Heart left ventricle (tissue), 16 donors: Measurements from ENCODE around the gene SERPINC1. TPM values are rescaled to one million over a fixed set of nuclear protein-coding genes. Genes with fewer than 3 reads are reported as not detected.

ENCODE experiments used
- ATAC-seq, 4 donors: fragments of 200-7000 bp; cut with Tn5 transposase; one replicate each; pipeline ENCODE4 v1.9.1; 2020 to 2022; ENCODE audit warnings: moderate library complexity in 4 of 4, mild to moderate bottlenecking in 3 of 4, moderate number of reproducible peaks in 1 of 4
- DNase-seq, 5 donors: peaks; one replicate each; pipeline ENCODE4 v3.0.0-alpha.2; 2020
- H3K27ac ChIP-seq, 12 donors: fragments of 200-600 bp; sonication (generic) in 4 of 12; one replicate each; pipeline versions ENCODE4 v1.5.0 to v1.8.0; 2016 to 2022; ENCODE audit warnings: mild to moderate bottlenecking in 2 of 12
- H3K27me3 ChIP-seq, 9 donors: fragments of 200-600 bp; sonication (generic) in 2 of 9; one replicate each; pipeline versions ENCODE4 v1.5.1 to v1.8.0; 2016 to 2022; ENCODE audit warnings: mild to moderate bottlenecking in 3 of 9
- H3K36me3 ChIP-seq, 9 donors: fragments of 200-600 bp; sonication (generic) in 2 of 9; one replicate each; pipeline versions ENCODE4 v1.5.0 to v1.8.0; 2018 to 2022; ENCODE audit warnings: mild to moderate bottlenecking in 2 of 9
- H3K4me1 ChIP-seq, 12 donors: fragments of 200-600 bp; sonication (generic) in 4 of 12; one replicate each; pipeline versions ENCODE4 v1.5.0 to v1.8.0; 2016 to 2022; ENCODE audit warnings: mild to moderate bottlenecking in 3 of 12
- H3K4me3 ChIP-seq, 12 donors: fragments of 200-600 bp; sonication (generic) in 4 of 12; one replicate each; pipeline versions ENCODE4 v1.5.0 to v1.8.0; 2017 to 2022; ENCODE audit warnings: mild to moderate bottlenecking in 9 of 12, moderate library complexity in 4 of 12
- H3K9me3 ChIP-seq, 12 donors: fragments of 200-600 bp; sonication (generic) in 4 of 12; one replicate each; pipeline versions ENCODE4 v1.5.0 to v1.8.0; 2016 to 2022; ENCODE audit warnings: mild to moderate bottlenecking in 1 of 12
- CTCF ChIP-seq, 12 donors: fragments of 200-600 bp; sonication (generic) in 4 of 12; IDR thresholded peaks; one replicate each; pipeline versions ENCODE4 v1.5.0 to v1.8.0; 2018 to 2022; ENCODE audit warnings: antibody characterized with exemption in 12 of 12, mild to moderate bottlenecking in 5 of 12
- POLR2A ChIP-seq, 2 donors: fragments of 450-650 bp; IDR thresholded peaks; one replicate each; pipeline ENCODE4 v1.6.1; 2017; ENCODE audit warnings: antibody characterized with exemption in 2 of 2, mild to moderate bottlenecking in 2 of 2, moderate library complexity in 2 of 2
- WGBS, 4 donors: extraction: QIAGEN DNeasy Blood & Tissue Kit in 2 of 4; methylation state at CpG; one replicate each; pipeline versions ENCODE4 v1.1.5 to v1.1.7; 2013 to 2018; 5-methylcytosine and 5-hydroxymethylcytosine counted together
- intact Hi-C, 10 donors: fragments of 100-400 bp; cut with DNase I; formaldehyde crosslinking; loops; one replicate each; pipeline versions ENCODE4 v1.11.1 to v1.14.2; 2022
- polyA plus RNA-seq, 2 donors: library from polyadenylated mRNA; stranded (reverse); fragments of 200-250 nt; gene quantifications; one replicate each; pipeline ENCODE4 v1.2.3, GENCODE V29; 2013
- total RNA-seq, 9 donors: library from RNA; depleted of rRNA in 2 of 9; stranded (reverse); fragments of >200 nt in 2 of 9; fragmentation: NEBNext Ultra II Directional in 3 of 9; extraction: Animal tissue kit (Norgen Biotek cat#: 25700) in 3 of 9; gene quantifications; one replicate each; pipeline versions ENCODE4 v1.1.0 to v1.2.4, GENCODE V29; 2016 to 2023
- donor health status: ischemic (EF 13 %, LVEDD 7.1; RV severe dilation, severe dysfunction).
- donor health status: healthy with polysubstance abuse.
- donor health status: DM: no; HTN: yes; CAD: no.
- donor health status: DM: no; HTN: no; CAD: no.
- donor health status: ischemic (EF 25% LVEDD 6.9; RV normal size, moderate dysfunction).
- donor health status: ischemic (EF 25% LVEDD 5.7; RV mildly dilated, moderate dysfunction).
- donor health status: healthy.
- donor health status: DM: yes; HTN: yes; CAD: no.
- donor health status: ischemic (EF 35%, LVEDD 5.7; RV mildly dilated, moderate dysfunction).
- donor health status: nonischemic (EF 11% LVEDD 7.7; RV severe dilation, severe dysfunction).
- donor health status: DM: yes; HTN: yes; CAD: no.
- donor health status: PGD.
- donor health status: ischemic (EF 29% LVEDD 5.4; RV normal size, mild dysfunction).
- donor health status: nonischemic (EF 23%, LVEDD 6.1; RV moderate dilation, normal function).

The SERPINC1 gene
- total and polyA plus RNA-seq, 11 donors: 0.15 to 0.33 (median 0.30) TPM; not detected in 8

- H3K4me1 ChIP-seq: peaks cover 8 to 45% (median 36%) of the 10 kb centered on the region in 12 donors
- H3K27me3 ChIP-seq: no peaks in the 10 kb centered on the region
- peaks cover 2 to 62% (median 44%) of the 10 kb centered on the region in 9 donors for H3K36me3 ChIP-seq
- ATAC-seq (no peak), DNase-seq (no peak)
- peak overlapping the region in 4 of 12 donors; percentile 7 to 99 (median 56) for H3K27ac ChIP-seq
- no peak for TF ChIP-seq CTCF (IDR thresholded peaks at IDR 0.05)
- no peak for TF ChIP-seq POLR2A (IDR thresholded peaks at IDR 0.05)
- H3K4me3 ChIP-seq: no peak overlapping the region
- H3K9me3 ChIP-seq: no peaks in the 10 kb centered on the region
- intact Hi-C loops: loop anchor here in 2 of 10 donors (10.0 kb wide), 2 partner anchors 64 to 94 kb away; no protein-coding TSS in a partner anchor
- 64 to 80% (median 69%) methylated on average over 5 of the region's 5 CpGs for WGBS, 4 donors
Measured at GRCh38 chr1:173871091-173871490, 46.0 kb downstream of the SERPINC1 start.

- no peak for TF ChIP-seq POLR2A (IDR thresholded peaks at IDR 0.05)
- 73 to 82% (median 73%) methylated on average over 15 of the region's 15 CpGs for WGBS, 4 donors
- H3K36me3 ChIP-seq: peaks cover 2 to 62% (median 44%) of the 10 kb centered on the region in 9 donors
- H3K27me3 ChIP-seq: no peaks in the 10 kb centered on the region
- DNase-seq: no peak
- peak overlapping the region in 1 of 12 donors; percentile 90 for H3K4me3 ChIP-seq
- no peak for ATAC-seq
- H3K9me3 ChIP-seq: no peaks in the 10 kb centered on the region
- peak overlapping the region in 10 of 12 donors; percentile 8 to 99 (median 97) for H3K27ac ChIP-seq
- H3K4me1 ChIP-seq: peaks cover 8 to 51% (median 42%) of the 10 kb centered on the region in 12 donors
- intact Hi-C loops: loop anchor here in 2 of 10 donors (10.0 kb wide), 2 partner anchors 64 to 94 kb away; no protein-coding TSS in a partner anchor
Measured at GRCh38 chr1:173870252-173871075, 46.7 kb downstream of the SERPINC1 start.

- Histone ChIP-seq H3K4me1 (peaks cover 8 to 66% (median 48%) of the 10 kb centered on the region in 12 donors), H3K9me3 (no peaks in the 10 kb centered on the region), H3K36me3 (peaks cover 0 to 66% (median 47%) of the 10 kb centered on the region in 9 donors), H3K27me3 (no peaks in the 10 kb centered on the region), H3K4me3 (peak overlapping the region; percentile 47 to 95 (median 85)), H3K27ac (peak overlapping the region; percentile 94 to 99 (median 98))
- TF ChIP-seq POLR2A (IDR thresholded peaks at IDR 0.05) (no peak), CTCF (IDR thresholded peaks at IDR 0.05) (no peak)
- intact Hi-C loops: loop anchor here in 5 of 10 donors (2.0 to 10.0 kb wide), 6 partner anchors 44 to 392 kb away; partner anchors contain the start of genes RC3H1 (in 4 of the 5), PRDX6 (in 2 of the 5), CENPL (in 1 of the 5) and DARS2 (in 1 of the 5)
- ATAC-seq: no peak
- WGBS, 4 donors: 5 to 7% (median 6%) methylated on average over 5 of the region's 5 CpGs
- DNase-seq: no peak
Measured at GRCh38 chr1:173869021-173869359, 48.1 kb downstream of the SERPINC1 start.

- peaks cover 8 to 70% (median 48%) of the 10 kb centered on the region in 12 donors for H3K4me1 ChIP-seq
- H3K27ac ChIP-seq: peak within 1 kb of the TSS; percentile 94 to 99 (median 98)
- intact Hi-C loops: loop anchor here in 5 of 10 donors (1.0 to 10.0 kb wide), 7 partner anchors 44 to 392 kb away; partner anchors contain the start of genes RC3H1 (in 4 of the 5), CENPL (in 2 of the 5), DARS2 (in 2 of the 5) and PRDX6 (in 2 of the 5)
- peak within 1 kb of the TSS; percentile 47 to 95 (median 85) for H3K4me3 ChIP-seq
- peak; percentile 87 to 93 (median 90) for DNase-seq
- H3K27me3 ChIP-seq: no peaks in the 10 kb centered on the region
- 0 to 1% (median 1%) methylated on average over 35 to 53 of the region's 53 CpGs for WGBS, 4 donors
- H3K36me3 ChIP-seq: peaks cover 0 to 66% (median 47%) of the 10 kb centered on the region in 9 donors
- TF ChIP-seq CTCF (IDR thresholded peaks at IDR 0.05) (no peak), POLR2A (IDR thresholded peaks at IDR 0.05) (no peak)
- no peaks in the 10 kb centered on the region for H3K9me3 ChIP-seq
- ATAC-seq: peak; percentile 25 to 80 (median 70)
Measured at GRCh38 chr1:173868266-173869020, 48.7 kb downstream of the SERPINC1 start, which contains the start of gene ZBTB37. Gene ZBTB37 (plus strand): TSS chr1:173868380. CDS start chr1:173870226, 1,846 bp downstream.
